HEK293T (cell line): ENCODE data around the gene EPHA4.

Source experiments
- CTCF ChIA-PET: fragments of 350-600 bp; formaldehyde crosslinking; extraction: SDS; loops from one replicate; lab custom pipeline; 2021; ENCODE audit warnings: antibody characterized with exemption, inconsistent platforms; lab: Yijun Ruan, JAX
- POLR2A ChIA-PET: fragments of 350-600 bp; formaldehyde crosslinking; extraction: SDS; loops from one replicate; lab custom pipeline; 2020; ENCODE audit warnings: antibody characterized with exemption, inconsistent platforms; lab: Yijun Ruan, JAX
- DNase-seq: peaks from one replicate; pipeline ENCODE4 v3.0.0; 2012; ENCODE audit warnings: mixed read lengths; ENCODE audit errors: extremely low spot score
- ARNT ChIP-seq: fragments of 450-650 bp; IDR thresholded peaks from 2 replicates; pipeline ENCODE4 v1.6.1; 2017; ENCODE audit warnings: mild to moderate bottlenecking
- BHLHE40 ChIP-seq: fragments of 450-650 bp; IDR thresholded peaks from 2 replicates; pipeline ENCODE4 v1.6.1; 2016; ENCODE audit warnings: mild to moderate bottlenecking, moderate library complexity, borderline replicate concordance
- CTBP1 ChIP-seq: fragments of 450-650 bp; IDR thresholded peaks from 2 replicates; pipeline ENCODE4 v1.6.1; 2016; ENCODE audit warnings: borderline replicate concordance
- ELF4 ChIP-seq: fragments of 450-650 bp; IDR thresholded peaks from 2 replicates; pipeline ENCODE4 v1.6.1; 2017; ENCODE audit warnings: antibody characterized with exemption
- FOXA1 ChIP-seq: fragments of 450-650 bp; IDR thresholded peaks from 2 replicates; pipeline ENCODE4 v1.6.1; 2016; ENCODE audit warnings: mild to moderate bottlenecking
- FOXK2 ChIP-seq: fragments of 450-650 bp; IDR thresholded peaks from 2 replicates; pipeline ENCODE4 v1.6.1; 2016; ENCODE audit warnings: mild to moderate bottlenecking
- FOXM1 ChIP-seq: fragments of 450-650 bp; IDR thresholded peaks from 2 replicates; pipeline ENCODE4 v1.6.1; 2017; ENCODE audit warnings: mild to moderate bottlenecking, borderline replicate concordance
- HDGF ChIP-seq: fragments of 450-650 bp; IDR thresholded peaks from 2 replicates; pipeline ENCODE4 v1.6.1; 2017; ENCODE audit warnings: antibody characterized with exemption, borderline replicate concordance
- L3MBTL2 ChIP-seq: fragments of 450-650 bp; conservative IDR thresholded peaks from 2 replicates; pipeline ENCODE4 v1.6.1; 2016; ENCODE audit warnings: mild to moderate bottlenecking
- LEF1 ChIP-seq: fragments of 450-650 bp; IDR thresholded peaks from 2 replicates; pipeline ENCODE4 v1.6.1; 2017; ENCODE audit warnings: mild to moderate bottlenecking, borderline replicate concordance
- NFRKB ChIP-seq: fragments of 450-650 bp; IDR thresholded peaks from 2 replicates; pipeline ENCODE4 v1.6.1; 2016; ENCODE audit warnings: mild to moderate bottlenecking, moderate library complexity
- PKNOX1 ChIP-seq: fragments of 450-650 bp; IDR thresholded peaks from 2 replicates; pipeline ENCODE4 v1.6.1; 2016
- SP1 ChIP-seq: fragments of 450-650 bp; IDR thresholded peaks from 2 replicates; pipeline ENCODE4 v1.6.1; 2017
- SUZ12 ChIP-seq: fragments of 450-650 bp; IDR thresholded peaks from 2 replicates; pipeline ENCODE4 v1.6.1; 2016; ENCODE audit warnings: mild to moderate bottlenecking
- TARDBP ChIP-seq: fragments of 450-650 bp; IDR thresholded peaks from 2 replicates; pipeline ENCODE4 v1.6.1; 2016
- ZNF384 ChIP-seq: fragments of 450-650 bp; IDR thresholded peaks from 2 replicates; pipeline ENCODE4 v1.6.1; 2016

Gene EPHA4

GRCh38 chr2:221482666-221483455 lies 89.2 kb downstream of the EPHA4 start:
- ChIA-PET CTCF (no interaction called here), POLR2A (no interaction called here)
- TF ChIP-seq NFRKB: no peak
- TF ChIP-seq ARNT: no peak
- TF ChIP-seq PKNOX1: no peak
- TF ChIP-seq CTBP1: no peak
- no peak for TF ChIP-seq TARDBP
- no peak for TF ChIP-seq L3MBTL2
- TF ChIP-seq BHLHE40: no peak
- no peak for TF ChIP-seq FOXM1
- TF ChIP-seq SP1: no peak
- no peak for TF ChIP-seq FOXK2
- no peak for TF ChIP-seq HDGF
- TF ChIP-seq LEF1: no peak
- TF ChIP-seq FOXA1: no peak
- no peak for TF ChIP-seq ZNF384
- TF ChIP-seq SUZ12: no peak
- TF ChIP-seq ELF4: no peak
- no peak for DNase-seq

- POLR2A ChIA-PET: no interaction called here
- TF ChIP-seq FOXM1 (no peak), L3MBTL2 (no peak), FOXA1 (no peak), HDGF (no peak), LEF1 (no peak), SUZ12 (no peak), FOXK2 (no peak), TARDBP (no peak), BHLHE40 (no peak), ARNT (no peak), PKNOX1 (no peak), ELF4 (no peak), SP1 (no peak), NFRKB (no peak), ZNF384 (no peak), CTBP1 (no peak)
- no peak for DNase-seq
- CTCF ChIA-PET: no interaction called here
Measured at GRCh38 chr2:221480821-221481220, 91.3 kb downstream of the EPHA4 start.

GRCh38 chr2:221480163-221480562 lies 91.9 kb downstream of the EPHA4 start:
- no peak for DNase-seq
- POLR2A ChIA-PET: no interaction called here
- no peak for TF ChIP-seq L3MBTL2
- no peak for TF ChIP-seq HDGF
- no peak for TF ChIP-seq ELF4
- TF ChIP-seq PKNOX1: no peak
- TF ChIP-seq FOXM1: no peak
- no peak for TF ChIP-seq LEF1
- TF ChIP-seq CTBP1: no peak
- no peak for TF ChIP-seq TARDBP
- no peak for TF ChIP-seq SP1
- no peak for TF ChIP-seq ZNF384
- TF ChIP-seq BHLHE40: no peak
- no peak for TF ChIP-seq ARNT
- TF ChIP-seq NFRKB: no peak
- no peak for TF ChIP-seq FOXA1
- no peak for TF ChIP-seq SUZ12
- no peak for TF ChIP-seq FOXK2
- CTCF ChIA-PET: no interaction called here

GRCh38 chr2:221478485-221478863 lies 93.6 kb downstream of the EPHA4 start:
- ChIA-PET CTCF (no interaction called here), POLR2A (no interaction called here)
- TF ChIP-seq LEF1 (no peak), PKNOX1 (no peak), ELF4 (no peak)
- no peak for DNase-seq

- POLR2A ChIA-PET: no interaction called here
Measured at GRCh38 chr2:221477714-221478484, 94.2 kb downstream of the EPHA4 start.

More at GRCh38 chr2:221477714-221478484, 94.2 kb downstream of the EPHA4 start:
- no peak for DNase-seq
- TF ChIP-seq FOXK2 (no peak), FOXA1 (no peak), PKNOX1 (no peak), L3MBTL2 (no peak), SP1 (no peak), ZNF384 (no peak), FOXM1 (no peak)
- CTCF ChIA-PET: no interaction called here
